Inflammatory macrophage (primary cell): Measurements from ENCODE around the gene POLE4.

ENCODE experiments used
- DNase-seq, 2 donors: peaks; one replicate each; pipeline ENCODE4 v3.0.0-alpha.2; 2020 to 2022

Gene POLE4

DNA sequence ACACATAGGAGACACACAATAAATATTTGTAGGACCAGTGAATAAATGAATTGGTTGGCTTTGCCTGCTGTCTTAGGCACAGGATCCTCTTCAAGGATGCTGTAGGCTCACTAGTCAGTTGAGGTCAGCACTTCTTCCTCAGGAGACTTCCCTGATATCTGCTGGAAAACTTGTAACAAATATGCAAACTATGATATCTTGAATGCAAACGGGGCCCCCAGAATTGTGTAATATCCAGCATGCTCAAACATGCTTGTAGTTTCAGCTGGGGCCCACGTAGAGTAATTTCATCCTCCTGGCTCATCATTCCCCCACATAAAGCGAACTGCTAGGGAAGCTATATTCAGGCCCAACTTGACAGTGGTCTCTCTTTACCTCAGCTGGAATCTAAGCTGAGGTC lies 43.6 kb downstream of the POLE4 start:
- DNase-seq, result no peak

DNA sequence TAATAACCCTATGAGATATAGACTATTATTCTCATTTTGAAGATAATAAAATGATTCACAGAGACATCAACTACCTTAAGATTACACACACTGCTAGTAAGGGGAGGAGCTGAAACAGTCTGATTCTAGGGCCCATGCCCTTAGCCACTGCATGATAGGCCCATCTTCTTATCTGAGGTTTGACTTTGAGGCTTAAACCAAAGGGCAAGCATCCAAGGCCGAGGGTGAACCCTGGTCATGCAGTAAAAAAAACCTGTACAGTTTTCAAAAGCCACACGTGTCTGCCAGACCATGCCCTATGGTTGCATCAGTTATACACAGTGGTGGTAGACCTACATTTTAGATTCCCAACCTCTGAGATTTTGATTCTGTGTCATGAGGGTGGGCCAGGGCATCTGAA lies 44.8 kb downstream of the POLE4 start:
- no peak for DNase-seq

DNA sequence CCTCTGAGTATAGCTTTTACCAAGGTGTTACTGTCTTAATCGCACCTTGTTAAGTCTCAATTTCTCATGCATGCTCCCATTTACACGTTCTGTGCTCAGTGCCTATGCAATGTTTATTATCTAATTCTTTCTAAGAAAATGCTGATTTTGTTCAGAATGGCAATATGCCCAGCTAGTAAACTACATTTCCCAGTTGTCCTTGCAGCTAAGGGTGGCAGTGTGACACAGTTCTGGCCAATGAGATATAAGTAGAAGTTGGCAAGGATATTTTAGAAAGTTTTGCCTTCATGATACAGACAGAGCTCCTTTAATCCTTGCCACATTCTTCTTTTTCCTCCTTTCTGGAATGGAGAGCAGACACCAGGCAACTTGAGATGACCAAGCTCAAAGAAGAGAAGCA lies 45.3 kb downstream of the POLE4 start:
- DNase-seq, result no peak

DNA sequence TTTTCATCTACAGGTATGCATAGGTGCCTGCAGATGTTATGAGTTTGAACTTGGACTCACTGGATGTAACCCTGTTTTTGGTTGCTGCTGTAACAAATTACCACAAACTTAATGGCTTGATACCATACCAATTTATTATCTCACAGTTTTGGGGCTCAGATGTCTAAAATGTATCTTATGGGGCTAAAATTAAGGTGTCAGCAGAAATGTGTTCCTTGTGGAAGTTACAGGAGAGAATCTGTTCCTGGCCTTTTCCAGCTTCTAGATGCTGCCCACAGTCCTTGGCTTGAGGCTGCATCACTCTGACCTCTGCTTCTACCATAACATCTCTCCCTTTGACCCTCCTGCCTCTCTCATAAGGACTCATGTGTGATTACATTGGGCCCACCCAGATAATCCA lies 47.6 kb downstream of the POLE4 start:
- no peak for DNase-seq

DNA sequence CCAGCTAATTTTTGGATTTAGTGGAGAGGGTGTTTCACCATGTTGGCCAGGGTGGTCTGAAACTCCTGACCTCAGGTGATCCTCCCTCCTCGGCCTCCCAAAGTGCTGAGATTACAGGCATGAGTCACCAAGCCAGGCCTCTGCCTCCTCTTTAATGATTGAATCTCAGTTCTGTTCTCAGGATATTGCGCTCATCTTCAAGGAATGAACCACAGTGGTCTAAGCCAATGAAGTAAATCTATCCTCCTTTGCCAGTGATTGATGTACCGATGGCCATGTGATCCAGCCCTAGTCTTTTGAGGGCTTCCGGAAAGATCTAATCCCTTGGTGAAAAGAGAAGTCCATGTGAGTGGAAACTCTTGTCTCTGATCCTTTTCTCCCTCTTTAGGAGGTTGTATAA lies 48.6 kb downstream of the POLE4 start:
- DNase-seq, result no peak

DNA sequence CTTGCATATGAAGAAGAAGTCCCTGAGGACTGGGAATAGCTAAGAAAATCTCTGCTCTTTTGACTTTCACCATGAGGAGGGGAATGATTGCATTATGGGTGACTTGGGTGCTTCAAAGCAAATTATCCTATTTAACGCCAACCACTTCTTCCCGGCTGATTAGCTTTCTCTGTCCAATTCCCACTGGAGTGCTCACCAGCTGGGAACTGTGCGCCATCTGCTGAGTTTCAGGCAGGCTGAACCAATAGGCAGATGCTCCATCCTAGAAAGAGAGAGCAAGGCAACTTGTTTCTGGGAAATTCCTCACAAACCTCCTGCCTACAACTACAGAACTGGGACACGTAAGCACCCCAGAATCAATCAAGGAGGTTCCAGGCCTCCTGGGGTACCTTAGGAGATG lies 49.4 kb downstream of the POLE4 start:
- DNase-seq, result no peak

DNA sequence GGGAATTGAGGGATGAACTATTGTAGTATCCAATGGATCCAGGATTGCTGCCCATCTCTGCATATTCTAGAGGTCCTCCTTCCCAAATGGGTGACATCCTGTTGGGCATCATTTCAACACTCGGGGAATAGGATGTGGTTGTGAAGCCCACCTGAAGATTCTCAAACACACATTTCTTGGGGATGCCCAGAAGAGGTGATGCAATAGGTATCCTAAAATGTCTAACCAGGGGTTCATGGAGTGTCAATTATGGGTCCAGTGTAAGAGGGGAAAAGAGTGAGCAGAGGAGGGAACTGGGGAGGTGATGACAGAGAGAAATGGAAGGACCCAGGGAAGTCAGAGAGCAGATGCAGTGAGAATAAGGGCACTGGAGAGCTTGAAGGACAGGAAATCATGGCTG lies 52.1 kb downstream of the POLE4 start:
- DNase-seq, result no peak

DNA sequence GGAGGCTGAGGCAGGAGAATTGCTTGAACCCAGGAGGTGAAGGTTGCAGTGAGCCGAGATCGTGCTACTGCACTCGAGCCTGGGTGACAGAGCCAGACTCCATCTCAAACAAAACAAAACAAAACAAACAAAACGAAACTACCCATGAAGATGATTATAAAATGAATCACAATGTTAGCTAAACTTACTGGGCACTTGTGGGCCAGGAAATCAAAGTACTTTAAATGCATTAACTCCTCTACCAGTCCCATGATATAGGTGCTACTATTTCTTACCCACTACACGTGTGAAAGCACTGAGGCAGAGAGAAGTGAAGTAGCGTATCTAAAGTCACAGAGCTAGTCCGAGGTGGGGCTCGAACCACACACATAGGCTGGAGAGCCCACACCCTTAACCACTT lies 53.6 kb downstream of the POLE4 start:
- DNase-seq, result no peak

DNA sequence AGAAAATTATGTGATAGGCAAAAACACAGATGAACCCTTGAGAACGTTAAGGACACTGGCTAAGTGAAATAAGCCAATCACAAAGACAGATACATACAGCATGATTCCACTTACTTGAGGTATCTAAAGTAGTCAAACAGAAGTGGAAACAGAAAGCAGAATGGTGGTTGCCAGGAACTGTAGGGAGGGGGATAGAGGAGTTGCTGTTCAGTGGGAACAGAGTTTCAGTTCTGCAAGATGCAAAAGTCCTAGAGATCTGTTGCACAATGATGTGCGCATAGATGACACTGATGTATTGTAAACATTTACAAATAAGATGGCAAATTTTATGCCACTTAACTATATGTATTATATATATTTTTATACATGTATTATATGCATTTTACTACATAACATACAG lies 59.7 kb downstream of the POLE4 start:
- DNase-seq, result peak; percentile 53 to 72
